WTC11 (cell line): ENCODE results near the gene BIRC3. TPM values are rescaled to one million over a fixed set of nuclear protein-coding genes. Genes with fewer than 3 reads are reported as not detected.

ENCODE experiments used
- ATAC-seq: fragments of 200-7000 bp; cut with Tn5 transposase; 2 replicates; pipeline ENCODE4 v1.10.0; 2021; ENCODE audit warnings: mild to moderate bottlenecking, moderate library complexity
- CTCF ChIA-PET: fragments of 300-600 bp; sonication (Branson Sonifier 250); formaldehyde crosslinking; loops from one replicate; lab custom pipeline; 2021; ENCODE audit warnings: antibody characterized with exemption; lab: Charles Lee
- POLR2A ChIA-PET: fragments of 350-600 bp; sonication (Branson Sonifier 250); formaldehyde crosslinking; loops from one replicate; lab custom pipeline; 2021; ENCODE audit warnings: antibody characterized with exemption; lab: Charles Lee
- DNase-seq: peaks from one replicate; pipeline ENCODE4 v3.0.0; 2021; ENCODE audit warnings: low spot score
- H3K27ac Mint-ChIP-seq: 2 replicates; pipeline ENCODE4 v1.8.0; 2021; ENCODE audit warnings: mixed read lengths
- H3K27me3 Mint-ChIP-seq: 2 replicates; pipeline ENCODE4 v1.8.0; 2021; ENCODE audit warnings: low read depth, mild to moderate bottlenecking, moderate library complexity, mixed read lengths
- H3K36me3 Mint-ChIP-seq: 2 replicates; pipeline ENCODE4 v1.8.0; 2021; ENCODE audit warnings: mixed read lengths
- H3K4me1 Mint-ChIP-seq: 2 replicates; pipeline ENCODE4 v1.8.0; 2022; ENCODE audit warnings: mixed read lengths
- H3K4me3 Mint-ChIP-seq: 2 replicates; pipeline ENCODE4 v1.8.0; 2021; ENCODE audit warnings: mild to moderate bottlenecking, moderate library complexity, mixed read lengths
- H3K9me3 Mint-ChIP-seq: 2 replicates; pipeline ENCODE4 v1.8.0; 2021; ENCODE audit warnings: mixed read lengths
- AR ChIP-seq: fragments of 250-450 bp; sonication (Bioruptor Pico); IDR thresholded peaks from 2 replicates; pipeline ENCODE4 v1.9.0; 2021; ENCODE audit warnings: mild to moderate bottlenecking
- CREM ChIP-seq: sonication (generic); formaldehyde crosslinking; IDR thresholded peaks from 2 replicates; pipeline ENCODE4 v1.8.1; 2022; ENCODE audit warnings: mild to moderate bottlenecking, missing genetic modification reagents, moderate library complexity
- E2F1 ChIP-seq: sonication (generic); formaldehyde crosslinking; IDR thresholded peaks from 2 replicates; pipeline ENCODE4 v1.8.0; 2022; ENCODE audit warnings: mild to moderate bottlenecking, missing genetic modification reagents
- FOXJ3 ChIP-seq: sonication (generic); formaldehyde crosslinking; IDR thresholded peaks from 2 replicates; pipeline ENCODE4 v1.9.0; 2021; ENCODE audit warnings: missing genetic modification reagents, mild to moderate bottlenecking, borderline replicate concordance
- HMGA2 ChIP-seq: fragments of 250-450 bp; sonication (Bioruptor Pico); IDR thresholded peaks from 2 replicates; pipeline ENCODE4 v1.4.0; 2021; ENCODE audit warnings: mild to moderate bottlenecking, moderate library complexity
- IRF1 ChIP-seq: sonication (generic); formaldehyde crosslinking; IDR thresholded peaks from 2 replicates; pipeline ENCODE4 v1.8.0; 2023; ENCODE audit warnings: missing genetic modification reagents
- MLX ChIP-seq: sonication (generic); formaldehyde crosslinking; IDR thresholded peaks from 2 replicates; pipeline ENCODE4 v1.8.1; 2023; ENCODE audit warnings: mild to moderate bottlenecking, missing genetic modification reagents, moderate library complexity
- OVOL2 ChIP-seq: fragments of 250-450 bp; sonication (Bioruptor Pico); IDR thresholded peaks from 2 replicates; pipeline ENCODE4 v1.9.0; 2021; ENCODE audit warnings: mild to moderate bottlenecking, borderline replicate concordance
- PRDM15 ChIP-seq: sonication (generic); formaldehyde crosslinking; IDR thresholded peaks from 2 replicates; pipeline ENCODE4 v1.8.0; 2022; ENCODE audit warnings: missing genetic modification reagents
- RELA ChIP-seq: sonication (generic); formaldehyde crosslinking; IDR thresholded peaks from 2 replicates; pipeline ENCODE4 v1.8.1; 2022; ENCODE audit warnings: missing genetic modification reagents, mild to moderate bottlenecking, borderline replicate concordance
- TEAD4 ChIP-seq: sonication (generic); formaldehyde crosslinking; IDR thresholded peaks from 2 replicates; pipeline ENCODE4 v1.8.0; 2022; ENCODE audit warnings: mild to moderate bottlenecking, missing genetic modification reagents
- ZNF219 ChIP-seq: sonication (generic); formaldehyde crosslinking; IDR thresholded peaks from 2 replicates; pipeline ENCODE4 v1.8.0; 2023; ENCODE audit warnings: missing genetic modification reagents, mild to moderate bottlenecking, borderline replicate concordance
- ZNF281 ChIP-seq: sonication (generic); formaldehyde crosslinking; IDR thresholded peaks from 2 replicates; pipeline ENCODE4 v1.8.0; 2023; ENCODE audit warnings: mild to moderate bottlenecking, missing genetic modification reagents
- ZNF416 ChIP-seq: fragments of 250-450 bp; sonication (Bioruptor Pico); IDR thresholded peaks from 2 replicates; pipeline ENCODE4 v1.9.0; 2021; ENCODE audit warnings: mild to moderate bottlenecking, inconsistent platforms
- ZSCAN18 ChIP-seq: fragments of 250-450 bp; sonication (Bioruptor Pico); IDR thresholded peaks from 2 replicates; pipeline ENCODE4 v2.1.2; 2022; ENCODE audit warnings: mild to moderate bottlenecking, moderate library complexity
- total RNA-seq: library from RNA; stranded (reverse); gene quantifications from 3 replicates; pipeline ENCODE4 v1.2.3, GENCODE V29; 2021

The BIRC3 gene
- total RNA-seq, 1 experiment from 2014 or later = 0.33 TPM

- Mint-ChIP-seq H3K27me3 (peaks cover 2% of the 10 kb centered on the region; the same call in 1 of the 2 replicates), H3K27ac (no peak overlapping the region), H3K9me3 (peaks cover 4% of the 10 kb centered on the region; the same call in 1 of the 2 replicates), H3K4me3 (no peak overlapping the region), H3K36me3 (no peaks in the 10 kb centered on the region), H3K4me1 (peaks cover 34% of the 10 kb centered on the region)
- ChIA-PET CTCF (no interaction called here), POLR2A (no interaction called here)
- ATAC-seq = no peak
- DNase-seq = no peak
- TF ChIP-seq TEAD4 (CRISPR knock-in tag) (no peak), PRDM15 (CRISPR knock-in tag) (no peak), MLX (CRISPR knock-in tag) (no peak), IRF1 (CRISPR knock-in tag) (no peak), HMGA2 (no peak), CREM (CRISPR knock-in tag) (no peak), ZSCAN18 (no peak), FOXJ3 (no peak), E2F1 (no peak), RELA (CRISPR knock-in tag) (no peak), ZNF219 (no peak), OVOL2 (CRISPR knock-in tag) (no peak), ZNF416 (CRISPR knock-in tag) (no peak), ZNF281 (CRISPR knock-in tag) (no peak), AR (no peak)
These were observed 45.0 kb upstream of the BIRC3 start for GRCh38 chr11:102272047-102272824.
